ENCODE results near the gene RASA1.
"Not testable (repeated sequence)": the region's sequence is repeated elsewhere in the genome, so short reads cannot be mapped to it uniquely, and the experiment has no call there.

The RASA1 gene

GRCh38 chr5:87268126-87268969 lies 665 bp downstream of the RASA1 start:
- H3K27ac ChIP-seq = peak overlapping the region; percentile 83
- TF ChIP-seq CTCF (conservative IDR thresholded peaks at IDR 0.05) = no peak
- peak; percentile 55 for TF ChIP-seq ZFX (IDR thresholded peaks at IDR 0.05)

- TF ChIP-seq CTCF (conservative IDR thresholded peaks at IDR 0.05) (no peak), ZFX (IDR thresholded peaks at IDR 0.05) (no peak)
- H3K27ac ChIP-seq = peak overlapping the region; percentile 83
These were observed 1.3 kb downstream of the RASA1 start for GRCh38 chr5:87268970-87269377.

- not testable (repeated sequence) for H3K27ac ChIP-seq
These were observed 3.2 kb downstream of the RASA1 start for GRCh38 chr5:87270888-87271287.

- no peak for TF ChIP-seq ZFX (IDR thresholded peaks at IDR 0.05)
- TF ChIP-seq CTCF (conservative IDR thresholded peaks at IDR 0.05) = no peak
- H3K27ac ChIP-seq = no peak overlapping the region
These were observed 9.0 kb downstream of the RASA1 start for GRCh38 chr5:87276655-87277054.

GRCh38 chr5:87277279-87277835 lies 9.7 kb downstream of the RASA1 start:
- TF ChIP-seq CTCF (conservative IDR thresholded peaks at IDR 0.05) (no peak), ZFX (IDR thresholded peaks at IDR 0.05) (no peak)

GRCh38 chr5:87278590-87279100 lies 11.0 kb downstream of the RASA1 start:
- H3K27ac ChIP-seq = no peak overlapping the region
- TF ChIP-seq ZFX (IDR thresholded peaks at IDR 0.05) (no peak), CTCF (conservative IDR thresholded peaks at IDR 0.05) (no peak)

More at GRCh38 chr5:87277279-87277835, 9.7 kb downstream of the RASA1 start:
- H3K27ac ChIP-seq = no peak overlapping the region

GRCh38 chr5:87282269-87282668 lies 14.6 kb downstream of the RASA1 start:
- TF ChIP-seq ZFX (IDR thresholded peaks at IDR 0.05) = no peak
- no peak for TF ChIP-seq CTCF (conservative IDR thresholded peaks at IDR 0.05)
- no peak overlapping the region for H3K27ac ChIP-seq

GRCh38 chr5:87287266-87287665 lies 19.6 kb downstream of the RASA1 start:
- not testable (repeated sequence) for H3K27ac ChIP-seq

Data from C4-2B (cell line).